Stimulated activated CD4-positive, alpha-beta T cell treated with anti-CD3 and anti-CD28 coated beads, Interleukin-12 subunit alpha, Interleukin-12 subunit beta, amount 100 ng/mL, for 4 hours (primary cell): ENCODE data around the gene CRTC3.
A peak's percentile ranks its signal among the peaks of the same experiment; 100 is the strongest.
"Not testable (repeated sequence)": the region's sequence is repeated elsewhere in the genome, so short reads cannot be mapped to it uniquely, and the experiment has no call there.

Experiments used
- DNase-seq: peaks from one replicate; pipeline ENCODE4 v3.0.0-alpha.2; 2020

Gene CRTC3

GRCh38 chr15:90636993-90637392 lies 107.3 kb downstream of the CRTC3 start:
- not testable (repeated sequence) for DNase-seq

DNA sequence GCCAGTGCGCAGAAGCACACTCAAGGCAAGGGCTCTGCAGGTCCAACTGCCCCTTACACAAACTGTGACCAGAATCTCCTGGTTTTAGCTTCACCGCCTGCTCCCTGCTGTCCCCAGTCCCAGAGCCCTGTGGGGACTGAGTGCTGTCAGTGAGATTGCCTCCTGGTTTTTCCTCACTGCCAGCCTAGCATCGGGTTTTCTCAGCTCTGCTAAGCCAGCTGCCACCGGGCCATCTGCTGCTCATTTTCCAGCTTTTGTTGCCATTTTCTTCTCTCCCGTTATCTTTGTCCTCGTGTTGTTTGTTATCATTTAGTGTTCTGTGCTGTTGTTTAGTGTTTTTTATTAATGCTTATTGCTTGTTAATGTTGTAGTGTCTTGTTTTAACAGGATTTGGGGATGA lies 108.0 kb downstream of the CRTC3 start:
- DNase-seq = no peak

DNA sequence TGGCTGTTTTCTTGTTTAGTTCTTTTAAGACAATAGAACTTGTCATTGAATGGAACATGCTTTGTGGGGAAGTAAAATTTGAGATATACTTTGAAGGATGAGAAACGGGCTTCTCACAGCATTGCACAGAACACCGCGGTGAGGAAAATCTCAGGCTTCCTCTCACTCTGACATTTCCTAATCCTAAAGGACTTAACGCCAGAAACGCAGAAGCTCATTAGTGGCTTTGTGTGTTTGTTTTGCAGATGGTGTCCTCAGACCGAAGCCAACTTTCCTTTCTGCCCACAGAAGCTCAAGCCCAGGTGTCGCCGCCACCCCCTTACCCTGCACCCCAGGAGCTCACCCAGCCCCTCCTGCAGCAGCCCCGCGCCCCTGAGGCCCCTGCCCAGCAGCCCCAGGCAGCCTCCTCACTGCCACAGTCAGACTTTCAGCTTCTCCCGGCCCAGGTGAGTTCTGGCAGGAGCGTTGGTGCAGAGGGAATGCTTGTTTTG lies 108.5 kb downstream of the CRTC3 start:
- DNase-seq = no peak

GRCh38 chr15:90638963-90639362 lies 109.2 kb downstream of the CRTC3 start:
- DNase-seq = no peak

DNA sequence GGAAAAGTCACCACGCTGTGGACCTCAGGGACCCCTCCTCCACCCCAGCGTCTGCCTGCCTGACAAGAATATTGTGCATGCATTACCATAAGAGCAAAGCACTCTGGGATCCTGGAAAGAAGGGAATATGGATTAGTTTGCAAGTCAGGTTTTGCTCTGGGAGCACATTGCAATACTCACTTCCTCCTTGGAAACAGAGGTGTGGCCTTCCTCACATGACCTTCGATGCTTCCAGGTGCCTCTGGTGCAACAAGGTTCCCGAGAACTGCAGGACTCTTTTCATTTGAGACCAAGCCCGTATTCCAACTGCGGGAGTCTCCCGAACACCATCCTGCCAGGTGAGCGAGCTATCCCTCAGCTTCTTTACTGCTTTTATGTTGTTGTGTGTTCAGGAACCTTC lies 111.1 kb downstream of the CRTC3 start:
- no peak for DNase-seq

GRCh38 chr15:90641581-90642463 lies 112.1 kb downstream of the CRTC3 start:
- no peak for DNase-seq

DNA sequence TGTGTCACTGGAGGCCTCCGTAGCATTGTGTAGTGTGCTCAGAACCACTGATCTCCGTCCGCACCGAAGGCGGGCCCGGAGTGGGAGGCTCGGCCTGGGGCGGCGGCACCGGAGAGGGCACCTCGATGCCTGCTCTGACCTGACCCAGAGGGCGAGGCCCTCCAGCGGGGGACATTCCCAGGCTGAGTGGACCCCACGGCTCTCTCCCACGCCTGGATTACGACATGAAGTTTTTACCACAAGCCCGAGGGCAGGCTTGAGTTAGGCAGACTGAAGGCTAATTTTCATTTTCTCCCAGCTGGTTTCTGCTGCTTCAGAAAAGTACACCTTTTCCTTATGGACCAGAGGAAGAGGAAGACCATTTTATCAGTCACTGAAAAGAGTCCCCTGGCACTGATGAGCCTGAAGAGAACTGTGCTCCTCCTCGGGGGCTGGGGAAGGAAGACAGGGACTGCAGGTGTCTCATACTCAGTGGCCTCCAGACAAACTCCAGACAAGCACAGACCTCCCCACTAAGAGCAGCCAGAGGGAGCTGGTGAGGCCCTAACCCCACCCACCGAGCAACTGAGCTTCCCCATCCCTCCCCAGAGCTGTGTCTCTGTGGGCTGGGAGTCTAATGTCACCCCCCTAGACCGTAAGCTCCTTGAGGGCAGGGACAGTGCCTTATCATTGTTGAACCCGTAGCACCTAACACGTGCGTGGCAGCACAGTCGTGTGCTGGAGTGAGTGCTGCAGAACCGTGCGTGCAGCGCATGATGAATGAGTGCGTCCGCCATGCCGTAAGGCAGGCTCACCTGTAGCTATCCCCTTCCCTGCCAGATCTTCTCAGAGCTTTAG lies 113.0 kb downstream of the CRTC3 start:
- no peak for DNase-seq

GRCh38 chr15:90643301-90643632 lies 113.5 kb downstream of the CRTC3 start:
- no peak for DNase-seq

DNA sequence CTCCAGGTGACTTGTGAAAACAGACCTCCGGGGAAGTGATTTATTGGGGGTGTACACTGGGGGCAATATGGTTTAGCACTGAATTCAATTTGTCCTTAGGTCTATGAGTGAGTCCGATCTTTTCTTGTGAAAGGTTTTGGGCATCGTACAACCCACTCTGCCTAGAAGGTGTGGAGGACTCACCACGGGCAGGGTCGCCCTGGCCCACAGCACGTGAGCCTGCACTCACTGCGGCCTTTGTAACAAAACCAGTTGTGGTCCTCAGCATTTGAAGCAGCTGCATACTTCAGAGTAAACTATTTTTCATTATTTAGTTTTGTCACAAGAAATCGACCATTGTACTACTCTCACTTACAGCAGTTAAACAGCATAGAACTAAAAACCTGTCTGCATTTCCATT lies 114.8 kb downstream of the CRTC3 start:
- DNase-seq = no peak

- no peak for DNase-seq
Measured at GRCh38 chr15:90644952-90645725, 115.4 kb downstream of the CRTC3 start.

DNA sequence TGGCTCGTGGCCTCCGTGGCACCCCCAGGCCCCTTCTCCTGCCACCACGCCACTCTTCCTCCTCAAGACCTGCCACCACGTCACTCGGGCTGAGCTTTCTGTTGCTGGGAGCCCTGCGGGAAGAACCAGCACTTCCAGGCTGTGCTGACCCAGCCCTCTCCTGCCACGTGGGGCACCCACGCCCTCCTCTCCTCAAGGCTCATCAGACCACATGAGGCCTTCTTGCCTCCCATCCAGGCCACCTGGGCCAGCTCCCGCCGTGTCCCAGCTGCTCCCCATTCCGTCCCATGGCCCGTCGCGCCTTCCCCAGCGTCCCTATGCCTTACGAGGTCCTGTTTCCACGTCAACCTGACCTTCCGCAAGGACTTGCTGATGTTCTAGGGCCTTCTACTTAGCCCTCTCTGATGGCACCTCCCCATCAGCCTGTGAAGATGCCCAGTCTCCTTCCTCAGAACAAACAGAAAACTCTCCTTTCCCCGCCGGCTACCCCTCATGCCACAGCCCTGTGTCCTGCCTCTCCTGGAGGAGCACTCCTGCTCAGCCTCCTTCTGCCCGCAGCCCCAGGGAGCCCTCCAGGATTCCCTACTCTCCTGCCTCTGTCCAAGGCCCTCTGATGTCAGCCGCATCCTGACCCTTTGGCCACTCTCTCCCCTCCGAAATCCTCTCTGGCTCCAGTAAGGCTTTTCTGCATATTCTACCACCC lies 116.3 kb downstream of the CRTC3 start:
- no peak for DNase-seq

DNA sequence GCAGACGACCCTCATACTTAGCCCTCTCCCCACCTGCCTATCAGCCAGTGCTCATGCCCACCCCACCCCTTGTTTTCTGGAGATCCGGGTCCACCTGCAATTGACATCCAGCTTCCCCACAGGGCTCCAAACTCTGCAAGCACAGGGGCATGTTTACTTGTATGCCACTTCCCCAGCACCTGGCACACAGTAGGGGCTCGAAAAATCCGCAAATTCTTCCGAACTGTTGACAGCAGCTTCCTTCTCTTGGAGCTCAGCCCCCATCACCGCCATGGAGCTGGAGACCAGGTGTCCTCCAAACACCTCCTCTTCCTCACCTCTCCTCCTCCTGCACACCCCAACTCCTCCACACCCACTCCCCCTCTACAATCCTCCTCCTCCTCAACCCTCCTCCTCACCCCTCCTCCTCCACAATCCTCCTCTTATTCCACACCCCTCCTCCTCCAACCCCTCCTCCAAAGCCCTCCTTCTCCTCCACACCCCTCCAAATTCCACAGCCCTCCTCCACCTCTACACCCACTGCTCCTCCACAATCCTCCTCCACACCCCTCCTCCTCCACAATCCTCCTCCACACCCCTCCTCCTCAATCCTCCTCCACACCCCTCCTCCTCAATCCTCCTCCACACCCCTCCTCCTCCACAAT lies 117.1 kb downstream of the CRTC3 start:
- DNase-seq = no peak

GRCh38 chr15:90647326-90647725 lies 117.6 kb downstream of the CRTC3 start:
- no peak for DNase-seq

- DNase-seq = peak; percentile 44
Measured at GRCh38 chr15:90648137-90649070, 118.7 kb downstream of the CRTC3 start.

- no peak for DNase-seq
Measured at GRCh38 chr15:90650117-90650955, 120.6 kb downstream of the CRTC3 start.

- DNase-seq = no peak
Measured at GRCh38 chr15:90650956-90651689, 121.4 kb downstream of the CRTC3 start.

DNA sequence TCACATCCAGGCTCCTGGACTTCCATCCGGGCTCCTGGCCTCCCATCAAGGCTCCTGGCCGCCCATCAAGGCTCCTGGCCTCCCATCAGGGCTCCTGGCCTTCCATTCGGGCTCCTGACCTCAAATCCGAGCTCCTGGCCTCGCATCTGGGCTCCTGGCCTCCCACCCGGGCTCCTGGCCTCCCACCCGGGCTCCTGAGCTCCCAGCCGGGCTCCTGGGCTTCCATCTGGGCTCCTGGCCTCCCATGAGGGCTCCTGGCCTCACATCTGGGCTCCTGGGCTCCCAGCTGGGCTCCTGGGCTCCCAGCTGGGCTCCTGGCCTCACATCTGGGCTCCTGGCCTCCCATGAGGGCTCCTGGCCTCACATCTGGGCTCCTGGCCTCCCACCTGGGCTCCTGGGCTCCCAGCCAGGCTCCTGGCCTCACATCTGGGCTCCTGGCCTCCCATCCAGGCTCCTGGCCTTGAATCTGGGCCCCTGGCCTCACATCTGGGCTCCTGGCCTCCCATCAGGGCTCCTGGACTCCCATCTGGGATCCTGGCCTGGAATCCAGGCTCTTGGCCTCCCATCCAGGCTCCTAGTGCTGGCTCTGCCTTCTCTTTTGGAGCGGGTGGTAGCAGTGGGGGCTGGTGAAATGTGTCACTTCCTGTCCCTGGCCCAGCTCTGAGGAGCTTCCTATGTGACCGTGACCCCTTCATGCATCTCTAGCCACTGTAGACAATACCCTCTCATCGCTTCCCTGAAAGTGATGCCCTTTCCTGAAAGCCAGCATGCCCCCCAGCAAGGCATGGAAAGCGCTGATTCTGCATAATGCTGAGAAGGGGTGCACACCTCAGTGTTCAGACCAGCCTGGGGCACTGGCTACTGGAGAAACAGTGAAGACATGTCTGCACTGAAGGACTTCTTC lies 124.8 kb downstream of the CRTC3 start:
- no peak for DNase-seq
